Fibroblast of skin of left biceps (primary cell): ENCODE data around the gene TCL1A.
"Not testable (repeated sequence)": the region's sequence is repeated elsewhere in the genome, so short reads cannot be mapped to it uniquely, and the experiment has no call there.

Experiments
- DNase-seq, 2 experiments: peaks; one replicate each; pipeline ENCODE4 v3.0.0-alpha.2; 2013; ENCODE audit warnings: low read depth in 2 of 2

Gene TCL1A, protein sequence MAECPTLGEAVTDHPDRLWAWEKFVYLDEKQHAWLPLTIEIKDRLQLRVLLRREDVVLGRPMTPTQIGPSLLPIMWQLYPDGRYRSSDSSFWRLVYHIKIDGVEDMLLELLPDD

GRCh38 chr14:95713596-95714371 lies at the start of gene TCL1A:
Gene TCL1A (minus strand): TSS chr14:95714125. CDS start chr14:95714066, 59 bp downstream.
- no peak for DNase-seq

GRCh38 chr14:95763032-95763431 lies 49.1 kb upstream of the TCL1A start:
- not testable (repeated sequence) for DNase-seq

GRCh38 chr14:95761436-95761835 lies 47.5 kb upstream of the TCL1A start:
- no peak for DNase-seq

DNA sequence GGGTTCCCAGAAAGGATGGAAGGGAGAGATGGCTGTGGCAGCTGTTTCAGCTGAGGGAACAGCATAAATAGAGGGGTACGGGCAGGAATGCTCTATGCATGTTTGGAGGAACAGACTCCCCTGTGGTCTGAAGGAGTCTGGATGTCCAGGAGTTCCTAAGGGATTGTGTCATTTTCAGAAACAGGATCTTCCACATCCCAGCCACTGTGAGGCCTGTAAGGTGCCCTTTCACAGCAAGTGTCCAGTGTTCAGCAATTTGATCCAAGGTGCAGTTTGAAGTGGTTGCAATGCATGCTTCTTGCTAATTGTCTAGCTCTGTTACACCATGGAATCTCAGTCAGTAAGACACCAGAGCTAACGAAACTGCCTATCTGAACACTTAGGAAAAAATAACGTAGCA lies 46.7 kb upstream of the TCL1A start:
- DNase-seq, result no peak

GRCh38 chr14:95759941-95760340 lies 46.0 kb upstream of the TCL1A start:
- DNase-seq, result no peak

DNA sequence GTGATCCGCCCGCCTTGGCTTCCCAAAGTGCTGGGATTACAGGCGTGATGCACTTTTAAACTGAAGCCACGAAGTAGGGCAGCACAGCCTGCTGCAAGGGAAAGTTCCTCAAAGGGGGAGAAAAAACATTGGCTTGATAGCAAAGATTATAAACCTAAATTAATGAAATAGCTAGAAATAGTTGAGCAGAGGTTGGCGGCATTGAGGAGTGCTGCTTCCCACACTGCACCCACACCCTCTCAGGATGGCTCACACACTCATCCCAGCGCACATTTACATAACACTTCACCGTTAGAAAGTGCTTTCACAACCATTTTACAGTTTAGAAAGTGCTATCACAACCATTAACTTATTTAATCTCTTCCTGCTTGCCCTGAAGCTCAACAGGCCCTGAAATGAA lies 44.4 kb upstream of the TCL1A start:
- DNase-seq, result no peak

DNA sequence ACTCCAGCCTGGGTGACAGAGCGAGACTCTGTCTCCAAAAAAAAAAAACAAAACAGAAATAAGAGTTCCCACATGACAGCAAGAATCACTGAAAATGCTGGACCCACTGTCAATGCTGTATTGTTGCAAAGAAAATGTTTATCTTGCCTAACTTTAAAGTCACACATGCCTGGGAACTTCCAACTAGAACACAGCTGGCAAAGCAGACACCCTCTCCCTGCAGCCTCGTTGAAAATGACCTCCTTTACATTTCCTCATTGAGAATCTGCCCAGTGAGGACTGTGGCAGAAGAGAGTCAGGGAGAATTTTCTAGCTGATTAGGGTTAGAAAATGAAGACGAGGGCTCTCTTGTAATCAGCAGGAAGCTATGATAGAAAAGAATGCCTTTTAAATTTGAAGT lies 42.8 kb upstream of the TCL1A start:
- no peak for DNase-seq

DNA sequence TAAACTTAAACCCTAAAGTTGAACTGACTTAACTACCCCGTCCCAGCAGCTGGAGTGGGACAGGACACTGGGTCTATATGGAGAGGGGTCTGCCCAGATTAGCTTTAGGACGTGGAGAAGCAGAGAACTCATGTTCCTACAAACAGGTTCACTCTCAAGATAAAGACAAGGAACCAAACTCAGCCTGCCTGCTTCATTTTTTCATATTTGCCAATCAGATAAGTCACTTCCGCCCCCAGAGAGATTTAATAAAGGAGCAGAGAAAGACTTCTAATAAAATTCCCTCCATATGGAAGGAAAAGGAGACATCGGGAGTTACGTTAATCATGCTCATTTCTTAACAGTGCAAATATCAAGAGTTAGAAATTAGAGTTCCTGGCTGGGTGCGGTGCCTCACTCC lies 42.2 kb upstream of the TCL1A start:
- DNase-seq, result no peak

GRCh38 chr14:95741781-95742180 lies 27.9 kb upstream of the TCL1A start:
- no peak for DNase-seq

GRCh38 chr14:95741038-95741490 lies 27.1 kb upstream of the TCL1A start:
- DNase-seq, result no peak

DNA sequence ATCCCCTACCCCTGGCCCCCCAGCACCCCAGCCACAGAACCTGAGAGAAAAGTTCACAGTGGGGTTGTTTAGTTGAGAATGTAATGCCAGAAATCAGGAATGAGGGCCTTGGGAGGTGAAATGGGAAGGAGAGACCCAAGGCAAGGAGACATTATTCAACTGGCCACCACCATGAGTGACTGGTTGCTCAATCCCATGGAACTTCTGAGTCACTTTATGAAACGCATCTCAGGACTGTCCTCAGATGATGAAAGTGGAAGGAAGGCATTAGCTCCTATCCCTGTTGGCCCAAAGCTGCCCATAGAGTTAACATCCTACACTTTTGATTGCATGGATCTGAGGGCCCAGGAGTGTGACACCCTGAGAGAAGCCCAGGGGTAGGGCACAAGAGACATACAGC lies 25.4 kb upstream of the TCL1A start:
- DNase-seq, result no peak

DNA sequence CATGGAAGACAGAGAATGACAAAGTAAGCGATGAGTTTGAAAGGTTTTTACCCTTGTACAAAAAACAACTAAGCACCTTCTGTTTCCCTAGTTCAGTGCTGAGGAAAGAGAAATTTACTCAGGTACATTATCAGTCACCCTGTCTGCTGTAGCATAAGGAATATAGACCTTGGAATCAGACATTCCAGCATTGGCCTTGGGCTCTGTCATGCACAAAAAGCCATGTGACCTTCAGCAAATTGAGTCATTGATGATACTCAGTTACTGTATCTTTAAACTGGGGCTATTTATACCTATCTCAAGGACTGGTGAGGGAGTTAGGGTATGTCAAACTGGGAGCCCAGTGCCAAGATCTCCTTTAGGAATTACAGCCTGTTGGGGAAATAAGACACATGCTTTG lies 19.3 kb upstream of the TCL1A start:
- no peak for DNase-seq

DNA sequence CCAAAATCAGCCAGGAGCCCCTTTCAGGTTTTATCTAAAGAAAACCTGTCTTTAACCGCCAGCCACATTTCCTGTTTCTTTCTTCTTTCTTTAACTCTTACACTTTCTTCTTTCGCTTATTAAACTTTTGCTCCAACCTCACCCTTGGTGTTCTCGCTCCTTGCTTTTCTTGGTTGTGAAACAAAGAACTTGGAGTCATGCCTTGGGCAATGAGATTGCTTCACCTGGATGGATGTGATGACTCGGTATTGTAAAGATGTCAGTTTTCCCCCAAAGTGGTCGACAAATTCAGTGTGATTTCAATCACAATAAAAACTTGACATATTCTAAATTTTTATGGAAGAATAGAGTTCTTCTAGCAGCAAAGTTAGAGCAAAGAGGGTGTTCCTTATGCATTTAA lies 16.2 kb upstream of the TCL1A start:
- DNase-seq, result no peak

- DNase-seq, result not testable (repeated sequence)
These were observed 15.6 kb upstream of the TCL1A start for GRCh38 chr14:95729402-95730028.

DNA sequence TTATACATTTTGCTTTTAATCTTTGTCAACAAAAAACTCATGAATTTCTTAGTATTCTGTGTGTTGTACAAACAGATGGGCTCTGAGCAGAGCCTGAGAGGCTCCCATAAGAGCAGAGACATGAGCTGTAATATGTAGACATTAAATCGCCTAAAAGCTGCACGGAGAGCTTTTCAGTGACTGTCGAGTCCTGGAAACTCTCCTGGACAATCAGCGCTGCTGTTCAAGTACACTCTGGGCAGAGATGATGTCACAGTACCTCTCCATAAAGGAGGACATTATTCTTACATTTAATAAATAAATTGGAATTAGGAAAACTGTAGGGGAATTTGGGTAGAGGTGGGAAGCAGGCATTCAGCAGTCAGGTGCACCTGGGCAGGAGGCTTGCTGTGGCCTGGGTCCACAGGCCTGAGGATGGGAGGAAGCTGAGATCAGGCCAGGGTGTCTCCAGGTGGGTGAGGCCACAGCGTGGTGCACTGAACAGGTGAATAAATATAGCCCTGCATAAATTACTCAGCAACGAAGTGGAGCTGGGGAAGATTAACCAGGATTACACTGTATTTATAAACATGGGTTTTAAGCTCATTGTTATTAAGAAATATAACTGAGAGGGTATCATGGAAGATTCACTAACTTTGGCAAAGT lies 13.3 kb upstream of the TCL1A start:
- no peak for DNase-seq

GRCh38 chr14:95725685-95726336 lies 11.9 kb upstream of the TCL1A start:
- DNase-seq, result no peak

DNA sequence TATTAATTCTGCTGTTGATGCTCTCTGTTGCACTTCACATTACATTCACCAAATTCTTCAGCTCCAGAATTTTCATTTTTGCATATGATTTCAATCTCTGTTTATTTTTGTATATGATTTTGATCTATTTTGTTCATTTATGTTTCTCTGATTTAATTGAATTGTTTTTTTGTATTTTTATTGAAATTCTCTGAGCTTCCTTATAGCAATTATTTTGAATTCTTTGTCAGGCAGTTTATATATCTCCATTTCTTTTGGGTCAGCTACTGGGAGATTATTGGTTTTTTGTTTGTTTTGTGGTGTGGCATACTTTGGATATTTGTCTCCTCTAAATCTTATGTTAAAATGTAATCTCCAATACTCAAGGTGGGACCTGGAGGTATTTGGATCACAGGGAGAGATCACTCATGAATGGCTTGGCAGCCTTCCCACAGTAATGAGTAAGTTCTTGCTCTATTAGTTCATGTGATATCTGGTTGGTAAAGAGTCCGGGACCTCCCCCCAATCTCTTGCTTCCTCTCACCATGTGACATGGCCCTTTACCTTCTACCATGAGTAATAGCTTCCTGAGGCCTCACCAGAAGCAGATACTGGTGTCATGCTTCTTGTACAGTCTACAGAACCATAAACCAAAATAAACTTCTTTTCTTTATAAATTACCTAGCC lies 8.7 kb upstream of the TCL1A start:
- no peak for DNase-seq

- no peak for DNase-seq
These were observed 1.5 kb downstream of the TCL1A start for GRCh38 chr14:95712398-95712797.

DNA sequence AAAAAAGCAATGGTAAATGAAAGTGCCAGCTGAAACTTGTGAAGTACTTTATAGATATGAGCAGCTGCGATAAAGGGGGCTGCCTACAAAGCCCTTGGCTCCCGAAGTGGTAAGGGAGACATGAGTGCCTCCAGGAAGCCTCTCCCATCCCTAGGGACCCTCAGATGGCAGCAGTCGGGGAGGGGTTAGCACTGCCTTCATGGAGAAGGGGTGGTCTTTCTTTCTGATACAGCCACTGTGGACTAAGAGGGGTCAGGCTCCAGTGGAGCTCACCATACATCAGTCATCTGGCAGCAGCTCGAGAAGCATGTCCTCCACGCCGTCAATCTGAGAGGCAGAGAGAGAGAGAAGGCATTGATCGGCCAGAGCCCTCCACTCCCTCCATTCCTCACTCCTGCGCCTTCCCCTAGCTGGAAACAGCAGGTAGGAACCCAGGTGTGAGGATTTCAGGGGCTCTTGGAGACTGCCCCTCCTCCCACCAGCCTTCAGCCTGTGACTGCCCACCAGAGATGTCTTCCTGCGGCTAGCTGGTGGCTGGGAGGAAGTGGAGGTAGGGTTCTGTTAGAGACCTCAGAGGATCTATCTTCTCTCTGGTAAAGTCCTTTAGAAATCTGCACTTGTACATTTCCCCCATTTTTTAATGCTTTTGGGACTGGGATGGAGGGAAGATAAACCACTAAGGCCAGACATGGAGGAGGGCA lies 2.3 kb downstream of the TCL1A start:
- DNase-seq, result no peak

- DNase-seq, result no peak
These were observed 3.8 kb downstream of the TCL1A start for GRCh38 chr14:95710106-95710505.

DNA sequence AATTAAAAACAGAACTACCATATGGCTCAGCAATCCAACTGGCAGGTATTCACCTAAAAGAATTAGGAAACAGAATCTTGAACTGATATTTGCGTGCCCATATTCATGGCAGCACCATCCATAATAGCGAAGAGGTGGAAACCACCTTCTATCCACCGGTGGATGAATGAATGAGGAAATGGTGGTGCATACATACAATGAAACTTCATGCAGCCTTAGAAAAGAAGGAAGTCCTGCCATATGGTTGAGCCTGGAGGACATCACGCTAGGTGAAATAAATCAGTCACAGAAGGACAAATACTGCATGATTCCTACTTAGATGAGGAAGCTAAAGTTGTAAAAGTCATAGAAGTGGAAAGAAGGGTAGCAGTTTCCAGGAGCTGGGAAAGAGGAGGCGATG lies 6.6 kb downstream of the TCL1A start:
- no peak for DNase-seq
